Esophagus muscularis mucosa (tissue), 3 donors: Measurements from ENCODE around the gene GJC2.

Source experiments
- POLR2A ChIP-seq: fragments of 450-650 bp; IDR thresholded peaks from one replicate; pipeline ENCODE4 v1.6.1; 2017; ENCODE audit warnings: antibody characterized with exemption, moderate library complexity, mild to moderate bottlenecking, low read depth
- POLR2AphosphoS5 ChIP-seq, 2 donors: sonication (generic); formaldehyde crosslinking; IDR thresholded peaks; one replicate each; pipeline ENCODE4 v1.6.1; 2017; ENCODE audit warnings: antibody characterized with exemption in 2 of 2
- TF ChIP-seq, protein P1 (sequence below), 3 experiments: fragments of 200-600 bp in 2 of 3; fragments of 450-650 bp in 1 of 3; sonication (generic) in 2 of 3; IDR thresholded peaks; one replicate each; pipeline ENCODE4 v1.5.1; 2017 to 2019; ENCODE audit warnings: antibody characterized with exemption in 3 of 3, mild to moderate bottlenecking in 2 of 3, moderate library complexity in 1 of 3

- TF ChIP-seq, protein P1, sequence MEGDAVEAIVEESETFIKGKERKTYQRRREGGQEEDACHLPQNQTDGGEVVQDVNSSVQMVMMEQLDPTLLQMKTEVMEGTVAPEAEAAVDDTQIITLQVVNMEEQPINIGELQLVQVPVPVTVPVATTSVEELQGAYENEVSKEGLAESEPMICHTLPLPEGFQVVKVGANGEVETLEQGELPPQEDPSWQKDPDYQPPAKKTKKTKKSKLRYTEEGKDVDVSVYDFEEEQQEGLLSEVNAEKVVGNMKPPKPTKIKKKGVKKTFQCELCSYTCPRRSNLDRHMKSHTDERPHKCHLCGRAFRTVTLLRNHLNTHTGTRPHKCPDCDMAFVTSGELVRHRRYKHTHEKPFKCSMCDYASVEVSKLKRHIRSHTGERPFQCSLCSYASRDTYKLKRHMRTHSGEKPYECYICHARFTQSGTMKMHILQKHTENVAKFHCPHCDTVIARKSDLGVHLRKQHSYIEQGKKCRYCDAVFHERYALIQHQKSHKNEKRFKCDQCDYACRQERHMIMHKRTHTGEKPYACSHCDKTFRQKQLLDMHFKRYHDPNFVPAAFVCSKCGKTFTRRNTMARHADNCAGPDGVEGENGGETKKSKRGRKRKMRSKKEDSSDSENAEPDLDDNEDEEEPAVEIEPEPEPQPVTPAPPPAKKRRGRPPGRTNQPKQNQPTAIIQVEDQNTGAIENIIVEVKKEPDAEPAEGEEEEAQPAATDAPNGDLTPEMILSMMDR (IDR thresholded peaks at IDR 0.05) = no peak
- TF ChIP-seq POLR2AphosphoS5 (IDR thresholded peaks at IDR 0.05) (no peak), POLR2A (no peak)
These were observed 31.9 kb downstream of the GJC2 start for GRCh38 chr1:228181645-228182034.
